ENCODE data around the gene TEX11. TPM values are rescaled to one million over a fixed set of nuclear protein-coding genes. Genes with fewer than 3 reads are reported as not detected.

Gene TEX11
- total and polyA plus RNA-seq, 8 donors = 0.06 TPM; not detected in 7

GRCh38 chrX:70509078-70509477 is 399.4 kb downstream of the TEX11 start:
- DNase-seq = no peak
- ATAC-seq = no peak
- Histone ChIP-seq H3K4me1 (no peaks in the 10 kb centered on the region), H3K27ac (no peak overlapping the region), H3K9me3 (no peaks in the 10 kb centered on the region), H3K4me3 (no peak overlapping the region), H3K36me3 (no peaks in the 10 kb centered on the region), H3K27me3 (no peaks in the 10 kb centered on the region)
- intact Hi-C loops (cut with DNase I) = no loop called here
- no peak for TF ChIP-seq CTCF (IDR thresholded peaks at IDR 0.05)

GRCh38 chrX:70508296-70508911 is 400.1 kb downstream of the TEX11 start:
- Histone ChIP-seq H3K36me3 (no peaks in the 10 kb centered on the region), H3K27me3 (no peaks in the 10 kb centered on the region), H3K27ac (no peak overlapping the region), H3K4me1 (no peaks in the 10 kb centered on the region), H3K9me3 (no peaks in the 10 kb centered on the region), H3K4me3 (no peak overlapping the region)
- intact Hi-C loops (cut with DNase I) = no loop called here
- DNase-seq (no peak), ATAC-seq (peak; percentile 11)
- no peak for TF ChIP-seq CTCF (IDR thresholded peaks at IDR 0.05)

DNA sequence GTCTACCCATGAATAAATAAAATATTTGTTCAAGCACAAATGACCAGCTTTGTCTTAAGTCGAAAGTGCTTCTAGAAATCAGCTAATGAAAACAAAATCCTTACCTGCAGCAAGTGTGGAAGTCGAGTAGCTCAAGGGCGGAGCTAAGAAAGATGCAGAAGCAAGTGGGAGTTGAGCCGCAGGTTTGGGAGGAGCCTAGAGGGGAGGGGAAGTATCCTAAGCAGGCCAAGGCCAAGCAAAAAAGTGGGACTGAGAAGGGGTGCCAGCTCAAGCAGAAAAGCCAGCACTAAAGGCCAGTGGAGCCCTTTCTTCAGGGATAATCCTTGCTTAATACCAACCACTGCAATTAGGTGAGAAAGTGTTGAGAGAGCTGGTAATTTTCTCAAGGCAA is 403.1 kb downstream of the TEX11 start:
- intact Hi-C loops (cut with DNase I) = no loop called here
- no peaks in the 10 kb centered on the region for H3K9me3 ChIP-seq
- no peak overlapping the region for H3K27ac ChIP-seq
- H3K36me3 ChIP-seq = no peaks in the 10 kb centered on the region
- no peaks in the 10 kb centered on the region for H3K4me1 ChIP-seq
- DNase-seq (no peak), ATAC-seq (peak; percentile 53)
- no peak overlapping the region for H3K4me3 ChIP-seq
- no peak for TF ChIP-seq CTCF (IDR thresholded peaks at IDR 0.05)
- no peaks in the 10 kb centered on the region for H3K27me3 ChIP-seq

DNA sequence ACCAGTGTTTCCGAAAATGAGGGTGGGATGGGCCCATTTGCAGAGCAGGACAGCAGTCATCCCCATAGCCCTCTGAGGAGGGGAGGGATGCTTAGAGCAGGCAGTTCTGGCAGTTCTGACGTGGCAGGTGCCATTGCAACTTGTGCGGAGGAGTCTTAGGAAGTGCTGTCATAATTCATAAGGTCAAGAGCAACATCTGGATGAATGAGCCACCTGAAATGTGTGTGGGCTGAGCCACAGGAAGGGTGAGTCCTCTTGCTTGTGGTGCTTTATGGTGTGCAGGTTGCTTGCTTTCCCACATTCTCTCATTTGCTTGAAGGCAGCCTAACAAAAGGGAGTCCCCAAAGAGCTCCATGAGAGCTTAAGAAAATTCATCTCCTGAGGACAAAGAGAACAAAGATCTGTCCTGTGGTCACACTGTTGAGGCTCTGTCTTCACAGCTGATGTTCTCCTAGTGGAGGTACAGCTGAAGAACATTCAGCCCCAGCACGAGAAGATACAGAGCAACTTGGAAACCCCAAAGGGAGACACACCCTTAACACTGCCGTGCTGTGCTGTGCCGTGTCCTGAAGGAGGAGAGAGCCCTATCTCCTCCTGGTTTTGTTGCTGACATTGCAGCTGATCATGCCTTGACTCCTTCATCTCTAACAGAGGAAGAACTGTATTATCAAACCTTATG is 403.6 kb downstream of the TEX11 start:
- intact Hi-C loops (cut with DNase I) = no loop called here
- ATAC-seq = no peak

More for the DNA sequence above, 403.6 kb downstream of the TEX11 start:
- DNase-seq = no peak
- Histone ChIP-seq H3K4me1 (no peaks in the 10 kb centered on the region), H3K27me3 (no peaks in the 10 kb centered on the region), H3K27ac (no peak overlapping the region), H3K36me3 (peaks cover 0 to 3% of the 10 kb centered on the region in 2 donors), H3K9me3 (no peaks in the 10 kb centered on the region), H3K4me3 (no peak overlapping the region)
- TF ChIP-seq CTCF (IDR thresholded peaks at IDR 0.05) = no peak
